ENCODE data around the gene TMEM138. TPM values are rescaled to one million over a fixed set of nuclear protein-coding genes. Genes with fewer than 3 reads are reported as not detected.

TMEM138 gene
- total RNA-seq: 38.2 TPM

GRCh38 chr11:61361741-61362541, at the start of gene TMEM138, which contains the start of gene CYB561A3:
TSS of gene TMEM138 (plus strand) at chr11:61362374. CDS start at chr11:61364391, 2,017 bp downstream.
TSS of gene CYB561A3 (minus strand) at chr11:61361882. CDS start at chr11:61356713, 5,169 bp downstream.
- ATAC-seq (peak; percentile 98), DNase-seq (ENCODE audit: low spot score) (peak; percentile 93)
- intact Hi-C loops (cut with DNase I): no loop called here

- ATAC-seq (no peak), DNase-seq (ENCODE audit: low spot score) (no peak)
- intact Hi-C loops (cut with DNase I): no loop called here
Measured at GRCh38 chr11:61315260-61315659, 46.9 kb upstream of the TMEM138 start.

GRCh38 chr11:61325649-61326414, 36.3 kb upstream of the TMEM138 start:
- no peak for ATAC-seq
- DNase-seq (ENCODE audit: low spot score): no peak

GRCh38 chr11:61327669-61328071, 34.5 kb upstream of the TMEM138 start:
- intact Hi-C loops (cut with DNase I): no loop called here
- no peak for DNase-seq (ENCODE audit: low spot score)
- no peak for ATAC-seq

More at GRCh38 chr11:61325649-61326414, 36.3 kb upstream of the TMEM138 start:
- intact Hi-C loops (cut with DNase I): no loop called here

- ATAC-seq (no peak), DNase-seq (ENCODE audit: low spot score) (no peak)
- intact Hi-C loops (cut with DNase I): no loop called here
Measured at GRCh38 chr11:61328351-61328750, 33.8 kb upstream of the TMEM138 start.

- intact Hi-C loops (cut with DNase I): no loop called here
- DNase-seq (ENCODE audit: low spot score): no peak
- ATAC-seq: no peak
Measured at GRCh38 chr11:61329871-61330270, 32.3 kb upstream of the TMEM138 start.

- ATAC-seq: no peak
- intact Hi-C loops (cut with DNase I): no loop called here
- no peak for DNase-seq (ENCODE audit: low spot score)
Measured at GRCh38 chr11:61331651-61332050, 30.5 kb upstream of the TMEM138 start.

- ATAC-seq: no peak
- no peak for DNase-seq (ENCODE audit: low spot score)
- intact Hi-C loops (cut with DNase I): no loop called here
Measured at GRCh38 chr11:61332281-61332796, 29.8 kb upstream of the TMEM138 start.

- intact Hi-C loops (cut with DNase I): no loop called here
- DNase-seq (ENCODE audit: low spot score) (peak; percentile 97), ATAC-seq (peak; percentile 98)
Measured at GRCh38 chr11:61332797-61333549, 29.2 kb upstream of the TMEM138 start, which contains the start of the genes DDB1 and TKFC. TSS of gene DDB1 (minus strand) at chr11:61333105. CDS start at chr11:61332968, 137 bp downstream. TSS of gene TKFC (plus strand) at chr11:61333228. CDS start at chr11:61334729, 1,501 bp downstream.

GRCh38 chr11:61333550-61334433, 28.4 kb upstream of the TMEM138 start:
- DNase-seq (ENCODE audit: low spot score) (no peak), ATAC-seq (no peak)
- intact Hi-C loops (cut with DNase I): no loop called here

GRCh38 chr11:61334434-61335354, 27.5 kb upstream of the TMEM138 start:
- intact Hi-C loops (cut with DNase I): no loop called here
- ATAC-seq (no peak), DNase-seq (ENCODE audit: low spot score) (no peak)

GRCh38 chr11:61335355-61335710, 26.8 kb upstream of the TMEM138 start:
- ATAC-seq (no peak), DNase-seq (ENCODE audit: low spot score) (no peak)
- intact Hi-C loops (cut with DNase I): no loop called here

GRCh38 chr11:61336171-61336935, 25.8 kb upstream of the TMEM138 start:
- intact Hi-C loops (cut with DNase I): no loop called here
- peak; percentile 67 for ATAC-seq

GRCh38 chr11:61337706-61338470, 24.3 kb upstream of the TMEM138 start:
- ATAC-seq: no peak
- DNase-seq (ENCODE audit: low spot score): no peak
- intact Hi-C loops (cut with DNase I): no loop called here

More at GRCh38 chr11:61336171-61336935, 25.8 kb upstream of the TMEM138 start:
- peak; percentile 81 for DNase-seq (ENCODE audit: low spot score)

GRCh38 chr11:61338783-61339489, 23.2 kb upstream of the TMEM138 start:
- DNase-seq (ENCODE audit: low spot score) (no peak), ATAC-seq (no peak)
- intact Hi-C loops (cut with DNase I): no loop called here
